ENCODE results near the gene DNPEP.
"Not testable (repeated sequence)": the region's sequence is repeated elsewhere in the genome, so short reads cannot be mapped to it uniquely, and the experiment has no call there.

The DNPEP gene

GRCh38 chr2:219401606-219402005 is 13.9 kb upstream of the DNPEP start:
- no peak for DNase-seq (ENCODE audit: low read depth in 2 of 2)

GRCh38 chr2:219400562-219400961 is 12.8 kb upstream of the DNPEP start:
- DNase-seq (ENCODE audit: low read depth in 2 of 2) = no peak

GRCh38 chr2:219399716-219400478 is 12.2 kb upstream of the DNPEP start:
- no peak for DNase-seq (ENCODE audit: low read depth in 2 of 2)

GRCh38 chr2:219398721-219399363 is 11.1 kb upstream of the DNPEP start:
- DNase-seq (ENCODE audit: low read depth in 2 of 2) = no peak

- no peak for DNase-seq (ENCODE audit: low read depth in 2 of 2)
Measured at GRCh38 chr2:219396863-219397457, 9.2 kb upstream of the DNPEP start.

- DNase-seq (ENCODE audit: low read depth in 2 of 2) = no peak
Measured at GRCh38 chr2:219395609-219396008, 7.9 kb upstream of the DNPEP start.

GRCh38 chr2:219395056-219395455 is 7.3 kb upstream of the DNPEP start:
- DNase-seq (ENCODE audit: low read depth in 2 of 2) = not testable (repeated sequence)

GRCh38 chr2:219392754-219393153 is 5.0 kb upstream of the DNPEP start:
- no peak for DNase-seq (ENCODE audit: low read depth in 2 of 2)

GRCh38 chr2:219388907-219389156 is 1.1 kb upstream of the DNPEP start:
- no peak for DNase-seq (ENCODE audit: low read depth in 2 of 2)

- peak; percentile 97 to 100 for DNase-seq (ENCODE audit: low read depth in 2 of 2)
Measured at GRCh38 chr2:219388121-219388906, 602 bp upstream of the DNPEP start.

- peak in 1 of 2 donors; percentile 3 for DNase-seq (ENCODE audit: low read depth in 2 of 2)
Measured at GRCh38 chr2:219386532-219387280, 1.0 kb downstream of the DNPEP start.

GRCh38 chr2:219385958-219386520 is 1.7 kb downstream of the DNPEP start:
- DNase-seq (ENCODE audit: low read depth in 2 of 2) = no peak

GRCh38 chr2:219384859-219385258 is 2.9 kb downstream of the DNPEP start:
- no peak for DNase-seq (ENCODE audit: low read depth in 2 of 2)

- DNase-seq (ENCODE audit: low read depth in 2 of 2) = no peak
Measured at GRCh38 chr2:219384083-219384713, 3.5 kb downstream of the DNPEP start.

- no peak for DNase-seq (ENCODE audit: low read depth in 2 of 2)
Measured at GRCh38 chr2:219381448-219381847, 6.3 kb downstream of the DNPEP start.

- DNase-seq (ENCODE audit: low read depth in 2 of 2) = no peak
Measured at GRCh38 chr2:219380926-219381325, 6.8 kb downstream of the DNPEP start.

- DNase-seq (ENCODE audit: low read depth in 2 of 2) = no peak
Measured at GRCh38 chr2:219378163-219378851, 9.4 kb downstream of the DNPEP start.

- DNase-seq (ENCODE audit: low read depth in 2 of 2) = no peak
Measured at GRCh38 chr2:219369447-219369861, 18.3 kb downstream of the DNPEP start.

- no peak for DNase-seq (ENCODE audit: low read depth in 2 of 2)
Measured at GRCh38 chr2:219368690-219369191, 19.0 kb downstream of the DNPEP start.

- no peak for DNase-seq (ENCODE audit: low read depth in 2 of 2)
Measured at GRCh38 chr2:219362524-219363164, 25.1 kb downstream of the DNPEP start.
